H1 (cell line): ENCODE data around the gene ZNF2. TPM values are rescaled to one million over a fixed set of nuclear protein-coding genes. Genes with fewer than 3 reads are reported as not detected.

Experiments used
- CTCF ChIA-PET: fragments of 300-600 bp; sonication (Branson Sonifier 250); formaldehyde crosslinking; loops from one replicate; lab custom pipeline; 2021; ENCODE audit not compliant: partially characterized antibody; lab: Charles Lee
- POLR2A ChIA-PET: fragments of 300-600 bp; sonication (Branson Sonifier 250); formaldehyde crosslinking; loops from one replicate; lab custom pipeline; 2021; ENCODE audit warnings: inconsistent platforms; ENCODE audit not compliant: partially characterized antibody; lab: Charles Lee
- DNase-seq, 2 experiments: peaks; one replicate each; pipeline versions ENCODE4 v3.0.0 to v3.0.0-alpha.2; 2010 to 2022; ENCODE audit warnings: low spot score in 2 of 2, low read depth in 1 of 2, mixed read lengths in 1 of 2
- FAIRE-seq: peaks from 2 replicates; lab custom pipeline; 2011; peaks lifted over from hg19 to GRCh38; lab: Jason Lieb, UNC
- H2AFZ ChIP-seq: 2 replicates; pipeline ENCODE4 v1.8.1; 2012; ENCODE audit warnings: low read length, inconsistent platforms
- H2AK5ac ChIP-seq: 2 replicates; pipeline ENCODE4 v1.6.1; 2013; ENCODE audit warnings: low read depth, low read length
- H2BK120ac ChIP-seq: replicated peaks from 2 replicates; pipeline ENCODE3; 2013; ENCODE audit warnings: low read depth, low read length, inconsistent platforms
- H2BK12ac ChIP-seq: 2 replicates; pipeline ENCODE4 v1.6.1; 2013; ENCODE audit warnings: low read depth, low read length
- H2BK15ac ChIP-seq: 2 replicates; pipeline ENCODE4 v1.6.1; 2013; ENCODE audit warnings: low read length
- H2BK20ac ChIP-seq: 2 replicates; pipeline ENCODE4 v1.6.1; 2013; ENCODE audit warnings: low read length
- H2BK5ac ChIP-seq: 2 replicates; pipeline ENCODE4 v1.6.1; 2013; ENCODE audit warnings: low read depth, low read length
- H3K14ac ChIP-seq: 2 replicates; pipeline ENCODE4 v1.6.1; 2013; ENCODE audit warnings: inconsistent platforms; ENCODE audit not compliant: insufficient read length
- H3K18ac ChIP-seq: 2 replicates; pipeline ENCODE4 v1.6.1; 2013; ENCODE audit warnings: low read length; ENCODE audit errors: extremely low read depth
- H3K23ac ChIP-seq: 2 replicates; pipeline ENCODE4 v1.6.1; 2013; ENCODE audit warnings: inconsistent platforms; ENCODE audit not compliant: insufficient read length
- H3K23me2 ChIP-seq: 2 replicates; pipeline ENCODE4 v1.6.1; 2013; ENCODE audit warnings: low read depth, low read length
- H3K27ac ChIP-seq: 2 replicates; pipeline ENCODE4 v1.6.1; 2011; ENCODE audit warnings: low read depth, low read length, inconsistent platforms
- H3K27me3 ChIP-seq, 4 experiments: replicated peaks in 1 of 4; 1 replicate in 1 of 4; 2 replicates in 3 of 4; pipeline versions ENCODE4 v1.6.1 to v1.8.1; 2011 to 2013; ENCODE audit warnings: low read length in 3 of 4, mild to moderate bottlenecking in 3 of 4, inconsistent platforms in 2 of 4, mixed read lengths in 2 of 4, moderate library complexity in 1 of 4; ENCODE audit not compliant: control insufficient read depth in 3 of 4, insufficient read depth in 3 of 4; ENCODE audit errors: extremely low read depth in 1 of 4
- H3K36me3 ChIP-seq, 4 experiments: 2 replicates each; pipeline versions ENCODE4 v1.6.1 to v1.8.1; 2011 to 2013; ENCODE audit warnings: mild to moderate bottlenecking in 4 of 4, low read length in 3 of 4, moderate library complexity in 2 of 4, control low read depth in 1 of 4, inconsistent platforms in 1 of 4; ENCODE audit not compliant: insufficient read depth in 4 of 4, control insufficient read depth in 2 of 4
- H3K4ac ChIP-seq: replicated peaks from 2 replicates; pipeline ENCODE3; 2013; ENCODE audit warnings: low read length, low read depth, mixed read lengths, inconsistent platforms; ENCODE audit not compliant: insufficient read length
- H3K4me1 ChIP-seq, 4 experiments: replicated peaks in 1 of 4; 1 replicate in 1 of 4; 2 replicates in 3 of 4; pipeline versions ENCODE4 v1.6.1 to v1.8.1; 2011 to 2013; ENCODE audit warnings: low read length in 3 of 4, inconsistent platforms in 2 of 4, mixed read lengths in 1 of 4; ENCODE audit not compliant: insufficient read depth in 4 of 4, control insufficient read depth in 3 of 4
- H3K4me2 ChIP-seq, 2 experiments: 2 replicates each; pipeline versions ENCODE4 v1.6.1 to v1.8.1; 2011 to 2013; ENCODE audit warnings: low read depth in 2 of 2, low read length in 2 of 2, control low read depth in 1 of 2, inconsistent platforms in 1 of 2, mild to moderate bottlenecking in 1 of 2; ENCODE audit not compliant: insufficient read depth in 1 of 2
- H3K4me3 ChIP-seq, 4 experiments: fragments of 200-600, 300-600 bp in 1 of 4; sonication (generic), shearing (Covaris generic), sonication (Bioruptor Twin) in 1 of 4; 2 replicates each; pipeline versions ENCODE4 v1.5.1 to v1.8.1; 2011 to 2016; ENCODE audit warnings: low read length in 4 of 4, low read depth in 3 of 4, control low read depth in 2 of 4, inconsistent platforms in 2 of 4, mild to moderate bottlenecking in 2 of 4, mixed read lengths in 1 of 4, moderate library complexity in 1 of 4; ENCODE audit not compliant: insufficient read depth in 2 of 4; ENCODE audit errors: extremely low read depth in 1 of 4
- H3K56ac ChIP-seq: replicated peaks from 2 replicates; pipeline ENCODE3; 2013; ENCODE audit warnings: low read depth, mild to moderate bottlenecking, mixed read lengths, low read length, inconsistent platforms; ENCODE audit not compliant: insufficient read length
- H3K79me1 ChIP-seq: 2 replicates; pipeline ENCODE4 v1.6.1; 2013; ENCODE audit warnings: low read depth, low read length, control low read depth
- H3K79me2 ChIP-seq, 2 experiments: 2 replicates each; pipeline versions ENCODE4 v1.6.1 to v1.8.1; 2012 to 2013; ENCODE audit warnings: low read length in 2 of 2, mild to moderate bottlenecking in 2 of 2, inconsistent platforms in 1 of 2; ENCODE audit not compliant: insufficient read depth in 2 of 2, control insufficient read depth in 1 of 2
- H3K9ac ChIP-seq, 4 experiments: replicated peaks in 1 of 4; 1 replicate in 1 of 4; 2 replicates in 3 of 4; pipeline versions ENCODE4 v1.6.1 to v1.8.1; 2011 to 2013; ENCODE audit warnings: low read depth in 3 of 4, low read length in 3 of 4, control low read depth in 2 of 4, mild to moderate bottlenecking in 2 of 4, moderate library complexity in 2 of 4, inconsistent platforms in 1 of 4; ENCODE audit errors: extremely low read depth in 1 of 4
- H3K9me3 ChIP-seq, 2 experiments: 2 replicates each; pipeline versions ENCODE4 v1.6.1 to v1.8.1; 2012 to 2013; ENCODE audit warnings: mild to moderate bottlenecking in 2 of 2, moderate library complexity in 2 of 2, control low read depth in 1 of 2, inconsistent platforms in 1 of 2, low read depth in 1 of 2, low read length in 1 of 2, mixed read lengths in 1 of 2; ENCODE audit not compliant: insufficient read depth in 2 of 2
- H4K20me1 ChIP-seq, 2 experiments: replicated peaks in 1 of 2; 2 replicates each; pipeline versions ENCODE3 to v1.8.1; 2011 to 2013; ENCODE audit warnings: inconsistent platforms in 2 of 2, low read length in 2 of 2, mild to moderate bottlenecking in 1 of 2; ENCODE audit not compliant: insufficient read depth in 2 of 2, control insufficient read depth in 1 of 2
- H4K5ac ChIP-seq: 2 replicates; pipeline ENCODE4 v1.6.1; 2013; ENCODE audit warnings: low read length, low read depth, mixed read lengths, inconsistent platforms; ENCODE audit not compliant: insufficient read length
- H4K8ac ChIP-seq: 2 replicates; pipeline ENCODE4 v1.8.0; 2013; ENCODE audit warnings: mild to moderate bottlenecking, moderate library complexity, low read length, inconsistent platforms; ENCODE audit not compliant: insufficient read depth; ENCODE audit errors: extremely low read depth
- H4K91ac ChIP-seq: replicated peaks from 2 replicates; pipeline ENCODE3; 2013; ENCODE audit warnings: low read length, mixed read lengths, inconsistent platforms; ENCODE audit not compliant: insufficient read length
- CTCF ChIP-seq, 3 experiments: IDR thresholded peaks; 1 replicate in 2 of 3; 2 replicates in 1 of 3; pipeline versions ENCODE4 v1.5.1 to v1.6.1; 2011; ENCODE audit warnings: low read length in 3 of 3, mild to moderate bottlenecking in 3 of 3, inconsistent platforms in 2 of 3, low read depth in 1 of 3, moderate library complexity in 1 of 3; ENCODE audit not compliant: insufficient read depth in 1 of 3; ENCODE audit errors: control extremely low read depth in 1 of 3
- ZNF274 ChIP-seq: IDR thresholded peaks from 2 replicates; pipeline ENCODE4 v1.7.0; 2012; ENCODE audit warnings: low read length, borderline replicate concordance; ENCODE audit errors: extremely low read depth
- WGBS, 2 experiments: shearing (Covaris generic) in 1 of 2; methylation state at CpG; one replicate each; pipeline versions ENCODE4 v1.1.6 to v1.1.7; 2013 to 2015; ENCODE audit warnings: low lambda C conversion rate in 2 of 2, mixed read lengths in 2 of 2, inconsistent platforms in 1 of 2, low coverage in 1 of 2, missing lambda C conversion rate in 1 of 2; ENCODE audit not compliant: insufficient replicate concordance in 2 of 2, insufficient coverage in 1 of 2, insufficient read length in 1 of 2; ENCODE audit errors: extremely low coverage in 1 of 2, missing lambda C conversion rate in 1 of 2; 5-methylcytosine and 5-hydroxymethylcytosine counted together
- polyA plus RNA-seq, 7 experiments: library from polyadenylated mRNA; depleted of rRNA in 3 of 7; stranded (reverse) in 5 of 7; unstranded in 2 of 7; fragments of >200 nt in 5 of 7; fragments of 200-250 nt in 2 of 7; gene quantifications; 1 replicate in 5 of 7; 2 replicates in 1 of 7; 4 replicates in 1 of 7; pipeline versions ENCODE4 v1.2.1 to v1.2.3, GENCODE V29; 2011 to 2013; ENCODE audit warnings: missing spikeins in 2 of 7, mixed read lengths in 2 of 7
- total RNA-seq: library from RNA; stranded (reverse); fragmentation: NEBNext Ultra II Directional; extraction: Animal tissue kit (Norgen Biotek cat#: 25700); gene quantifications from 2 replicates; pipeline ENCODE4 v1.2.1, GENCODE V29; 2021

Gene ZNF2
- total and polyA plus RNA-seq, 2 of the 8 experiments (the other 6 are each of a cell fraction or from before 2014, with no cell fraction given): 1.3 to 3.0 TPM

GRCh38 chr2:95215018-95215612, 49.5 kb downstream of the ZNF2 start:
- Histone ChIP-seq H2AK5ac (no peak overlapping the region), H4K8ac (no peak overlapping the region), H3K23me2 (no peaks in the 10 kb centered on the region), H2AFZ (no peak overlapping the region), H4K20me1 (no peaks in the 10 kb centered on the region), H3K4me3 (no peak overlapping the region), H3K79me1 (no peaks in the 10 kb centered on the region), H3K18ac (no peak overlapping the region), H3K4me1 (no peaks in the 10 kb centered on the region), H2BK120ac (no peak overlapping the region), H2BK20ac (no peak overlapping the region), H3K9me3 (peaks cover 91 to 92% of the 10 kb centered on the region in 2 experiments), H4K91ac (no peak overlapping the region), H4K5ac (no peak overlapping the region), H3K9ac (no peak overlapping the region), H2BK15ac (no peak overlapping the region), H3K56ac (no peak overlapping the region), H3K27me3 (no peaks in the 10 kb centered on the region), H3K27ac (no peak overlapping the region), H3K36me3 (peaks cover 9 to 88% (median 49%) of the 10 kb centered on the region in 4 experiments), H3K14ac (no peak overlapping the region), H3K4ac (no peak overlapping the region), H2BK12ac (no peak overlapping the region), H3K23ac (no peak overlapping the region), H2BK5ac (no peak overlapping the region), H3K4me2 (no peak overlapping the region), H3K79me2 (no peaks in the 10 kb centered on the region)
- 92% methylated on average over 6 of the region's 6 CpGs; no CpG with 5 or more reads in 1 of the 2 experiments for WGBS, 2 experiments
- ChIA-PET CTCF (no interaction called here), POLR2A (no interaction called here)
- DNase-seq: no peak
- TF ChIP-seq CTCF (IDR thresholded peaks at IDR 0.05; ENCODE audit: control extremely low read depth in 1 of 3, insufficient read depth in 1 of 3, low read depth in 1 of 3, low read length in 3 of 3) (no peak), ZNF274 (peak; percentile 99)
- FAIRE-seq: no peak
